GM19455 (cell line): Measurements from ENCODE around the gene NR3C2.
"Not testable (repeated sequence)": the region's sequence is repeated elsewhere in the genome, so short reads cannot be mapped to it uniquely, and the experiment has no call there.

ENCODE experiments used
- ATAC-seq: cut with Tn5 transposase; IDR thresholded peaks from one replicate; pipeline ENCODE4 v1.9.1; 2021; ENCODE audit not compliant: unreplicated experiment

NR3C2 gene

DNA sequence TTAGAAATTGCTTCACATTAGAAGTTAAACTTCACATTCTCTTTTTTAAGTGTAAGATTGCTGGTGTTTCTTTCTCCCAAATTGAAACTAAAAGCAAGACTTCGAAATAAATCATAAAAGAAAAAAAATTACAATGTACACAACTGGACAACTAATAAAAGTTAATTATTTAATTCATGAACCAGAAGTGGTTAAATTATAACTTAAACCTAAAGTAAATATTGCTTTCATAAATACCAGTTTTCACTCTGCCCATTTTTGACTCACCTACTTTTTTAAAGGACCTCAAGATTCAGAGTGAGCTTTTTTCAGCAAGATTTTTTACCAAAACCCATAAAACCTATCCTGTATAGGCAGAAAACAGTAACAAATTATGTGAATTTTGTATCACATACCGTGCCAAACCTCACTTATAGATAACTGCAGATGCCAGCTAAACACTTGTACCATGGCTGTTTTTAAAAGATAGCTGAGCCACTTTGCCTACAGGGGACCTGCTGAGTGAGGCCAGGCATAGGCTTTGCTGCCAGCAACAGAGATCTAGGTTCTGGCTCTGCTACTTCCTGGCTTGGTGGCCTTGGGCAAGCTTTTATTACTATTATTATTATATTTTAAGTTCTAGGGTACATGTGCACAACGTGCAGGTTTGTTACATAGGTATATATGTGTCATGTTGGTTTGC, 259.8 kb downstream of the NR3C2 start:
- no peak for ATAC-seq

DNA sequence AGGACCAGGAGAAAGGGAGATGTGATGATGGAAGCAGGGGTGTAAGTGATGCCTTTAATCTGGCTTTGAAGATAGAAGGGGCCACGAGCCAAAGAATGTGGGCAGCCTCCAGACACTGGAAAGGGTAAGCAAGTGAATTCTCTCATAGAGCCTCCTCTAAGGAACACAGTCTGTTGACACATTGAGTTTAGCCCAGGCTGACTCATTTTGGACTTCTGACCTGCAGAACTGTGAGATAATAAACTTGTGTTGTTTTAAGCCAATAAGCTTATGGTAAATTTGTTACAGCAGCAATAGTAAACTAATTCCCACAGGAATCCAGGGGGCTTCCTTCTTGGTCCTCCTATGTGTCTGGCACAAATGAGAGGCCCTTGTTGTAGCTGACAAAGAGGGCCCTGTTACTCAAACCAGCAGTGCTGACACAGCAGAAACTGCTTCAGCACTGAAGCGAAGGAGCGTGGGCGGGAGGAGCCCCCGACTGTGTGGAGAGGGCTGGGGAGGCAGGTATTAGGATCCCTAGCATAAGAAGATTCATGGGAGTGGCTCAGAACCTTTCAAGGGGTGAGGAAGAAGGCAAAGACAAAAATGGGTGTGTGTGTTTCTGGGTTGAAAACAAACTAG, 268.7 kb downstream of the NR3C2 start:
- ATAC-seq: no peak

DNA sequence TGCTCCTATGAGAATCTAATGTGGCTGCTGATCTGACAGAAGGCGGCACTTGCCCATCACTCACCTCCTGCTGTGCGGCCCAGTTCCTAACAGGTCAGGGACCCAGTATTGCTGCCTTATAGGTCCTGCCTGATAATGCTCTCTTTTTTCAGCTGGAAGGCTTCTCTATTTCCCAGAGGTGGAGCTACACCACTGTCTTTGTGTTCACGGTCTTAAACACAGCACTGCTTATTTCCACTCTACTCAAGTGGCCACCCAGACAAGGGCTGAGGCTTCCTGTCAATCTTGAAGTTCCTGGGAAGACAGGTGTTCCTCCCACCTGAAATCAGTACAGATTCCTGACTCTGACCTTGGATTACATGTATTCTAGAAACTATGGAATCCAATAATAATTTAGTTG, 270.6 kb downstream of the NR3C2 start:
- no peak for ATAC-seq

DNA sequence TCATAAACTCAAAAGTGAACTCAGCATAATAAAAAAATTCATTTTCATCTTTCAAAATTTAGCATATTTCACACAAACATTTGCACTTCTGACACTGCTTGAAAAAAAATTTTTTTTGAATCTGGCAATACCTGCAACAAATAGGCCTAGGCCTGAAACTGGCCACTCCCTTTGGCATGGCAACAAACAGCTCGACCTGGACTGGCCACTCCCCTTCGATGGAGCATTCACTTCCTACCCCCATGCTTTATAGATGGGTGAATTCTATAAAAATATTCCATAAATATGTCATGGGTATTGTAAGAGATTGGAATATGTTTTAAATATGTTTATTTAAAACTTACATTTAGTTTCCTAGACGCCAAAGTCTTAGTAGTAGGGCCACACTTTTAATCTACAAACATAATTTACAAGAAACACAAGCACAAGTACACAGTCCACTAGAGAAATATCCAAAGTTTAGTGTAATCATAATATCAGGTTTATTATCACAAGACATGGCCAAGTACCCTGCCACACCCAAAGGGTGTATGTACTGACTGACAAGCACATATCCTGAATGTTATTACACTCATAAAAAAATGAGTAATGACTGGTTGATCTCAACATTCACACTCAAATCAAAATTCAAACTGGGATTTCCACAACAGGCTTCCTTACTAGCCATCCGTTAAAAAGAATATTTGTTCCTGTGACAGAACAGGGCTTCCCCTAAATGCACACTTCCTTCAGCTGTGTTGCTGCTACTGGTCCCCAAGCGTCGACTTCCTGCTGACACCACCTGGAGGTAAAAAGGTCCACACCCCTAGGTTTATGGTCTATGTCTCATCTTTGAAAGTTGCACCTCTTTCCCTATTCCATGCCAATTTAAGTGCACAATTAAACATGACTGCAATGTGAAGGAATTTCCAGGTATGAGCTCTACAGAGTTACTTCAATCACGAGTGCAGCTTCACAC, 271.5 kb downstream of the NR3C2 start:
- ATAC-seq: no peak

DNA sequence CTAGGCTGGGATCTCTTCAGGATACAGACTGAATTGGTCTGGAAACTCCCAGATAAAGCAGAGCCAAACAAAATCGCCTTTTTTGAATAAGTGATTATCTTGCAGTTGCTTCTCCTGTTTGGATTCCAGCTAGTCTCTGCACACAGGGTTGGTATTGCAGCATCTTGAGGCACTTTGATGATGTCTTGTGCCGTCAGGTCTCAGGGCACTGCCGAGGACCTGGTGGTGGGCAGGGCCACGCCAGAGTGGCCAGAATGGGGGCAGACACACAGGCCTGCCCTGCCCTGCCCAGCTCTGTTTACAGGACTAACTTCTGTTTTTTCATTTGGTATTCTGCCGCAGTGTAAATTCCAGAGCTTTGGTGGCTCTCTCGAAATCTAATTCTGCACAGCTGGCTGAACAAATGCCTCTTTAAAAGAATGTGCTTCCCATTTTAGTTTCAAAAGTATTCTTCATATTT, 276.1 kb downstream of the NR3C2 start:
- no peak for ATAC-seq

DNA sequence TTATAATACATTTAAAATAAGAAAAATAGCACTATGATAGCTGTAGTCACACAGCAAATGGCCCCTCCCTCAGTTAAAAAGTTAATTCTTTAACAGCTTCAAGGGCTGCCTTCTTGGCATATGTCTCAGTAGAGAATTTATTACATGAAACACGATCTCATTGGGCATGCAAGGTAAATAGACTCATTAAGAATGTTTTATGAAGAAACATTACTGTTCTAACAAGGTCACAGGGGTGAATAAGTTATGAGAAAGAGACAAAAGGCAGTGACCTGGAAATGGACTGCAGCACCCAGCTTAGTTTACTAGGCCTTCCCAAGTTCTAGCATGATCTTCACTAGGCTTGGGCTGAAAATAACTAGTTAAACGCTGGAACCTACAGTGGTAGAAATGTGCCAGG, 277.7 kb downstream of the NR3C2 start:
- no peak for ATAC-seq

DNA sequence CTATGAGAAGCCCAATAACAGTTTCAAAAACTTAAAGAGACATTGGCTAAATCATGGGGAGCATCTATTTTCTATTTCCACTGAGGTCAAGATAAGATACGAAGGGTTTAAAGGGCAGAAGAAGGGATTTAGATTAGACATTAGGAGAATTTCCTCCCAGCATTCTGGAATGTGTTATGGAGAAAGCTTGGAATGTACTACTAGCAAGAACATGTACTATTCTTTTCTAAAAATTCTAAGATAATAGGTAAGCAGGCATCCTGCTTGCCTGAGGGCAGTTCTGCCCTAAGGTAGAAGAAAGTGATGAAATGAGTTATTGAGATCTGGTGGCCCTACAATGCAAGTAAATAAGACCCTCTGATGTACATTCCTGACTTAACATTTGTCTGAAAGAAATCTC, 279.2 kb downstream of the NR3C2 start:
- no peak for ATAC-seq

DNA sequence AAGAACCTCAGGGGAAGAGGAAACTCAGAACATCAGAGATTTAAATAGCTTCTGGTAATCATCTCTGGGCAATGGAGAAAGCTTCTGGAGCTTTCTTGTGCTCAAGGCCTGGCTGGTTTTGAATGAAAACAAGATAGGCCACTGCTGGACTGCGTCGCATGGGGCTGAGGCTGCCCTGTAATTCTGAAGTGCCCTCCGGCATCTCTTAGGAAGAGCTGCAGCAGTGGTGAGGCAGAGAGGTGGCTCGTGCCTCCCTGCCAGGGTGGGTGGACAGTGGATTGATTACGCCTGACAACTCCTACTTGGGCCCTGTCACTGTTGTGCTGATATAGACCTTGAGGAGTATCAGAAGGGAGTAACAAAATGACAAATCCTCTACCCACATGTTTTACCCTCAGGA, 279.7 kb downstream of the NR3C2 start:
- ATAC-seq: no peak

DNA sequence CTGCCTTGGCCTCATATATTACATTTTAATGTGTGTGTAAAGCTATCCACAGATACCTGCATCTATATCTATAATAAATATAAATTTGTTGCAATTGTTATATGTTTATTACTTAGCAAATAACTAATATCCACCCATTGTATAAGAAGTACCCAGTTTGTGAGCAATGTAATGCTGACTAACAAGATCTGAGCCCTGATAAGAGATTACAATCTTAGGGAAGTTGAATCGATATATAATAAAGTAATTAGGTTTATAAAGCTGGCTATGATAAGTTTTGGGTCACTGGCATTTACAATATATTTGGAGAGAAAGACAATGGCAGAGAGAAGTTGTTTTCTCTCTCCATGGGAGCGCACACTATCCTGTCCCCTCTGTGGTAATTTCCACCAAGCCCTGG, 280.6 kb downstream of the NR3C2 start:
- ATAC-seq: no peak

DNA sequence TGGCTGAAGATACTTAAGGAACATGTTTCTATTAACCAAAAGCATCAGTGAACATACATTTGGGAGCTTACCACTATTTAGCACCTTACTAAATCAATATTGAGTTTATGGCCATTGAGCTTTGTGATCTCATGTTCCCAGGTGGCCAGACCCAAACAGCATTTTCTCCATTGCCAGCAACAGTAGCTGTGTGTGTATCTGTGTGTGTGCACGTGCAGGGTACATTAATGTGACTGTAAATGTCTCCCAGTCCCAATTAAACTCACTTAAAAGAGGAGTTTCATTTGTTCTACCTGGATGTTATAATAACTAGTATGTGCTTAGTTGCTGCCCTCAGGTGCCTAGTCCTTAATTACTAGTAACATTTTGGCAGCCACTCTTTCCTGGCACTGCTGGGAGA, 282.4 kb downstream of the NR3C2 start:
- no peak for ATAC-seq

DNA sequence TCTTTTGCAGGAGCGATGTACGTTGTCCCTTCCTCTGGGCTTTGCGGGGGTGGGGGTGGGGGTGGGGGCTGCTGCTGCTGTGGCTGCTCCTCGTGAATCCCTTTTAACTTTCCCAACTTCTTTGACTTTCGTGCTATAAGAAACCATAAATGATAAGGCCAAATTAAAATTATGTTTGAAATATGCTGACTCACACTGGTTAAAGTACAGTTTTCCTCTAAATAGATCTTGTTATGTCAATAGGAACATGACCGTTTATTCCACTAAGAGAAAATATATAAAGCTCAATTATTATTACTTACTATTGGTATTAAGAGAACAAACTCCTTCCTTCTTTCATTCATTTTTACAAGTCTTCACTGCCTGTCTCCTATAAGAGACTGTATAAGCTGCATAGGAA, 287.4 kb downstream of the NR3C2 start:
- ATAC-seq: no peak

DNA sequence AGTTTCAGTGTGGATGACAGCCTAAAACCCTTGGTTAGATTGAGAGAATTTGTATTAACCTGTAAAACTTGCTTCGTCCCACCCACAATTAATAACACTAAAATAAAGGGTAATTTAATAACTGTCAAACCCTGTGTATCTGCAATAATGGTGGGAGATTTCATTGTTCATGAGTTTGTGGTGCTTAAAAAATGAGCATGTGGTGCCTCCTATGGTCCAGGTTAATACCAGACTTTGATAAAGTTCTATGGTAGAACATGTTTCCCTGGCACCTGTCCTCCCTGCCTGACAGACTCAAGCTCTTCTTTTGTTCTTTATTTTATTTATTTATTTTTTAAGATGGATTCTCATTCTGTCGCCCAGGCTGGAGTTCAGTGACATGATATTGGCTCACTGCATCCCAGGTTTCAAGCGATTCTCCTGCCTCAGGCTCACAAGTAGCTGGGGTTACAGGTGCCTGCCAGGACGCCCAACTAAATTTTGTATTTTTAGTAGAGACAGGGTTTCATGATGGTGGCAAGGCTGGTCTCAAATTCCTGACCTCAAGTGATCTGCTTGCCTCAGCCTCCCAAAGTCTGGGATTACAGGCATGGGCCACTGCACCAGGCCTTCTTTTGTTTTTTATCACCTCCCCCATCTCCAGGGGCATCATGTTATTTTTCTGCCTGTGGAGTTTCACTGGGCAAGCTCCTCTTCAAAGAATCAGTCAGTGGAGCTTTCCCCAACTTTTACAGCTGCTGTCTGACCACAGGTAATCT, 289.2 kb downstream of the NR3C2 start:
- no peak for ATAC-seq

DNA sequence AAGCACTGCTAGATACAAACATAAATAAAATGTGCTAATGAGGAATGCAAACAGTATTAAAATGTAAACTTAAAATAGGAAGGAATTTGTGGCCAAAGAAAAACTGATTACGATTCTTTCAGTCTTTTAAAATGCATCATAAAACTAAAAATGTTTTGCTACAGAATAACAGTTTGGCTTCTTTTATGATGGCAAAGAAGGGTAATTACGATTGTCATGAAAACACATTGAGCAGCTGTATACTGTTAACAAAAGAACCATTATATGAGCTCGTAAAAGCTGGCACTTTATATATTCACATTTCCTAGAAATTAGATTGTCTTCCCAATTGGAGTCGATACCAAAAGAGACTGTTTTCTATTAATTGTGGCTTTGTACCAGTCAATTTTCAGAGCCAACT, 290.4 kb downstream of the NR3C2 start:
- no peak for ATAC-seq

DNA sequence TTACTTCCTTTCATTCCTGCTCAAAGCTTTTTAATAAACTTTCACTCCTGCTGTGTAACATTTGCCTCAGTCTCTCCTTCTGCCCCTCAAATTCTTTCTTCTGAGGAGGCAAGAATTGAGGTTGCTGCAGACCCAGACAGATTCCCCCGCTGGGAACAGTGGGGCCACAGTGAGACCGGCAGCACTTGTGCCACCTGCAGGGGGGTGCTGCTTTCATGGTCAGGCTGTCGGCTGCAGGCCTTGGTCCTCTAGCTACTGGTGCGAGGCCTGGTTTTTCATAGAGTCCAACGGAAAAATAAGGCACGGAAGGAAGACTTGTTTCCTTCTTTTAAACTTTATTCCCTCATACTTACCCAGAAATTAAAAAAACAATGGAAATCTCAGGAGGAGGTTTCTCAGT, 296.7 kb downstream of the NR3C2 start:
- no peak for ATAC-seq

DNA sequence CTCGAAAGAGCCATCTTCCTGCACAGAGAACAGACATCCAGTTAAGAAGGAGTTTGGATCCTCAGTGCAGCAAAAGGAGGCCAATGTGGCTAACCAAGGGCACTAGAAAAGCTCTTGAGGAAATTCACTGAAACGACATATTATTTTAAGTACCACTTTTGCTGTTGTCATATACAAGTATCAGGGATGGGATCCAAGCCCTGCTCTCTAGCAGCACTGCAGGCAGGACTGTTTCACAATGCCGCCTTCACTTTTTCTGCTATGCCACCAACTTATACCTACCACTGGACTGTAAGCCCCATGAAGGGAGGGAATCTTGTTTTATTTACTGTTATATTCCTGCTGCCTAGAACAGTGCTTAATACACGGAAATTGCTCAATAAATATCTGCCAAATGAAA, 299.0 kb downstream of the NR3C2 start:
- no peak for ATAC-seq

DNA sequence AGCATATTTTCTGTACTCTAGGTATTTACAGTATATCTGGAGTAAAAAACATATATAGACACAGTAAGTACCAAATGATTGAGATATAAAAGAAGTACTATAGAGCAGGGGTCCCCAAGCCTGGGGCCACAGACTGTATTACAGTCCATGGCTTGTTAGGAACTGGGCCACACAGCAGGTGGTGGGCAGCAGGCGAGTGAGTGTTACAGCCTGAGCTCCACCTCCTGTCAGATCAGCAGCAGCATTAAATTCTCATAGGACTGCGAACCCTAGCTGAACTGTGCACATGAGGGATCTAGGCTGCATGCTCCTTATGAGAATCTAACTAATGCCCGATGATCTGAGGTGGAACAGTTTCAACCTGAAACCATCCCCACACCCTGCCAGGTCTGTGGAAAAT, 300.7 kb downstream of the NR3C2 start:
- ATAC-seq: no peak

DNA sequence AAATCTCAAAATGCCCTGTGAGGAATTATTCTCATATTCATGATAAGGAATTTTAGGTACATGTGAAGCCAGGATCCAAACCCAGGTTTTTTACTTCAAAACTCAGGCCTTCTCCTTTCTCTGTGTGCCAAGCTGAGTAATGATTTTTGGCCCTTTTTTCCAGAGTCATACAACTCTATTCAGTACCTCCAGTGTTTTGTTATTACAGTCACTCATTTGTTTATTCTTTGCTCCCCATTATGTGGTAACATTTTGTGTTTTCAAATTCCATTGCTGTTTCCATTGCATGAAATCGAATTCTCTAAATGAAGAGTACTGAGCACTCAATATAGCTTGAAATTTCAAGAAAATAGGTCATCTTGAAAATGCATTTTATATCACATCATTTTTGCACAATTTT, 315.4 kb downstream of the NR3C2 start:
- ATAC-seq: no peak

DNA sequence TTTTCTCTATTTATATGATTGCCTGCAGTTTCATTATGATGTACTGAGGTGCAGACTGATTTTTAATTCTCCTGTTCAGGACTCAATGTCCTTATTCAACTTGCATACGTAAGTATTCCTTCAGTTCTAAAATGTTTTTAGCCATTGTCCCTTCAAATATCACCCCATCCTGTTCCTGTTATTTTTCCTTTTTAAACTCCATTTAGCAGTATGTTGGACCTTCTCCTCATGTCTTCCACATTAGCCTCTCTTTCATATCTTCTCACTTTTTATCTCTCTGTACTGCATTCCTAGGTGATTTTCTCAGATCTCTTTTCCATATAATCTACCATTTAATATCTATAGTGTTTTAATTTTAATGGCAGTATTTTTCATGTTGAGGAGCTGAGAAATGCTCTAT, 317.7 kb downstream of the NR3C2 start:
- ATAC-seq: no peak

DNA sequence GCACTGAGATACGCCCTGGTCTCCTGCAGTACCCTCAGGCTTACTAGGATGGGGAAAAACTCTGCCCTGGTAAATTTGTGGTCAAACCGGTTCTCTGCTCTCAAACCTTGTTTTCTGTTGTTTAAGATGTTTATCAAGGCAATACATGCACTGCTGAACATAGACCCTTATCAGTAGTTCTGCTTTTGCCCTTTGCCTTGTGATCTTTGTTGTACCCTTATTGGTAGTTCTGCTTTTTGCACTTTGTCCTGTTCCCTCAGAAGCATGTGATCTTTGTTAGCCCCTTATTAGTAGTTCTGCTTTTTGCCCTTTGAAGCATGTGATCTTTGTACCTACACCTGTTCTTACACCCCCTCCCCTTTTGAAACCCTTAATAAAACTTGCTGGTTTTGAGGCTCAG, 319.1 kb downstream of the NR3C2 start:
- not testable (repeated sequence) for ATAC-seq

DNA sequence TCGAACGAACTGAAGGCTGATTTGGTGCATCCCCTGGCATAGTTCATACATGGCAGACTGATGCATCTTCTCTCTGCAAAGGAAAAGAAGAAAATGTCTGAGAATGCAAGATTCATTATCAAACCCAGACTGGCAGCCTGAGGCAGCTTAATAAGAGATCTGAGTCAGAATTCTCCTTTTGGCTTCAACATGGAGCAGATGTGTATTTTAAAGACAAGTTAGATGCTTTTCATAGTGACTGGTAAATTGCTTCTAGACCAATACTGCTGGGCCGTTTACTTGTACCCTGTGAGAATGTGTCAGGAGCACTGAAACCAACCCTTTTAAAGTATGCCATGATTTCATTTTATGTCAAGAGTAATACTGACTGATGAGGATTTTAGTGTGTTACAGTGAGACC, 322.0 kb downstream of the NR3C2 start:
- no peak for ATAC-seq

DNA sequence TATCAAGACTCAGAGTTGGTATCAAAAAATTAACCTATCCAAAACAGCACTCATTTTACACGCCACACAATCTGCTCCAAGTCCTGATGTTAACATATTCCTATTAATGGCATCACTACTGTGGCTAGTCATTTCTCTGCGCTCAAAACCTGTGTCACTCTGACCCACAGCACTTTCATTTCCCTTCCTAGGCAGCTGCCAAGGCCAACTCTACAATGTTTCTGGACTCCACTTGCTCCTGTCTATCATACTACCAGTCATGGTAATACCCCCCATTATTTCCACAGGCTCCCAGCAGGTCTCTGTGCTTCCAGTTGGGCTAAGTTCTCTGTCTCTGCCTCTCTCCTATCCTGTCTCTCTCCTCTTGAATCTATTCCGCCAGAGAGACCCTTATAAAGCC, 323.6 kb downstream of the NR3C2 start:
- no peak for ATAC-seq
